ENCODE measurements around the gene FGF7.
"Not testable (repeated sequence)": the region's sequence is repeated elsewhere in the genome, so short reads cannot be mapped to it uniquely, and the experiment has no call there.

The FGF7 gene

DNA sequence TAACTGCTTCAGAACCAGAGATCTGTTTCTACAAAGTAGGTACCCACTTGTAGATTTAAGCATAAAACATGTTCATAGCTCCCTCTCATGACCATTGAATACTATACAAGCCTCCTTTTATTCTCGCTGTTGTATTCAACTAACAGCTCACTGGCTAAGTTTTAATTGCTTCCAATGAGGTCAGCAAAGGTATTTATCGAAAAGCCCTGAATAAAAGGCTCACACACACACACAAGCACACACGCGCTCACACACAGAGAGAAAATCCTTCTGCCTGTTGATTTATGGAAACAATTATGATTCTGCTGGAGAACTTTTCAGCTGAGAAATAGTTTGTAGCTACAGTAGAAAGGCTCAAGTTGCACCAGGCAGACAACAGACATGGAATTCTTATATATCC lies at the start of gene FGF7:
TSS of gene FGF7 (plus strand) at position 222 of the 400 bp plus-strand sequence. CDS start 1,056 bp downstream, outside the sequence.
- FAIRE-seq: no peak
- DNase-seq (ENCODE audit: insufficient read length, low spot score): no peak

GRCh38 chr15:49379996-49380395 lies 43.0 kb upstream of the FGF7 start:
- FAIRE-seq (no peak), DNase-seq (ENCODE audit: insufficient read length, low spot score) (no peak)

DNA sequence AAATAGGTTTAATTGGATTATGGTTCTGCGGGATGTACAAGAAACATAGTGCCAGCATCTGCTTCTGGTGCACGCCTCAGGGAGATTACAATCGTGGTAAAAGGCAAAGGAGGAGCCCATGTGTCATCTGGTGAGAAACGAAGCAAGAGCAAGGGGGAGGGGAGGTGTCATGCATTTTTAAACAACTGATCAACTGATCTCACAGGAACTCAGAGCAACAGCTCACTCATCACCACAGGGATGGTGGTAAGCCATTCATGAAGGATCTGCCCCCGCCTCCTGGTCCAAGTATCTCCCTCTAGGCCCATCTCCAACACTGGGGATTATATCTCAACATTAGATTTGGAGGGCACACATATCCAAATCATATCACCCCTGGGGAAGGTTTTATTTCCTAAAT lies 42.1 kb upstream of the FGF7 start:
- FAIRE-seq: no peak
- DNase-seq (ENCODE audit: insufficient read length, low spot score): no peak

DNA sequence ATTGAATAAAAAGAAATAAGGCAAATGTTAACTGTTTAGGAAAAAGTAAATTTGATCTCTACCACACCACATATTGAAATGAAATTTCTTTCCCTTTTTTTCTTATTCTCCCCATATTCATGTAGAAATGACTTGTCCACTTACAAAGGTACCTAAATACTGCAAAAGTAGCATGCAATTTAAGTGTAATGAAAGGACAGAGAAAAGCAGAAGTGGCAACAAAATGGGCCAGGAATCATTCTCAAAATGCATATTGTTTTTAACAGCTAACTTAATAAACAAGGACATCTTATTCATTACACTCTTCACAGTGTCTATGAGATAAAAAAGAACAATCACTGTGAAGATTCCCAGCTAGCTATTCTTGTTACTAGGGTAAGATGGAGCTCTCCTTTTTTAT lies 40.6 kb upstream of the FGF7 start:
- DNase-seq (ENCODE audit: insufficient read length, low spot score) (no peak), FAIRE-seq (no peak)

GRCh38 chr15:49383266-49383665 lies 39.8 kb upstream of the FGF7 start:
- no peak for FAIRE-seq

DNA sequence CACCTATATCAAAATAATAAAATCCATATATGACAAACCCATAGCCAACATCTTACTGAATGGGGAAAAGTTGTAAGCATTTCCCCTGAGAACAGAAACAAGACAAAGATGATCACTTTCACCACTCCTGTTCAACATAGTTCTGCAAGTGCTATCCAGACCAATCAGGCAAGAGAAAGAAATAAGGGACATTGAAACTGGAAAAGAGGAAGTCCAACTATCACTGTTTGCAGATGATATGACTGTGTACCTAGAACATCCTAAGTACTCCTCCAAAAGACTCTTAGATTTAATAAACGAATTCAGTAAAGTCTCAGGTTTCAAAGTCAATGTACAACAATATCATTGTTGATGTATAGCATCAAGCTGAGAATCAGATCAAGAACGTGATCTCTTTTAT lies 35.6 kb upstream of the FGF7 start:
- no peak for DNase-seq (ENCODE audit: insufficient read length, low spot score)

More at GRCh38 chr15:49383266-49383665, 39.8 kb upstream of the FGF7 start:
- DNase-seq (ENCODE audit: insufficient read length, low spot score): no peak

DNA sequence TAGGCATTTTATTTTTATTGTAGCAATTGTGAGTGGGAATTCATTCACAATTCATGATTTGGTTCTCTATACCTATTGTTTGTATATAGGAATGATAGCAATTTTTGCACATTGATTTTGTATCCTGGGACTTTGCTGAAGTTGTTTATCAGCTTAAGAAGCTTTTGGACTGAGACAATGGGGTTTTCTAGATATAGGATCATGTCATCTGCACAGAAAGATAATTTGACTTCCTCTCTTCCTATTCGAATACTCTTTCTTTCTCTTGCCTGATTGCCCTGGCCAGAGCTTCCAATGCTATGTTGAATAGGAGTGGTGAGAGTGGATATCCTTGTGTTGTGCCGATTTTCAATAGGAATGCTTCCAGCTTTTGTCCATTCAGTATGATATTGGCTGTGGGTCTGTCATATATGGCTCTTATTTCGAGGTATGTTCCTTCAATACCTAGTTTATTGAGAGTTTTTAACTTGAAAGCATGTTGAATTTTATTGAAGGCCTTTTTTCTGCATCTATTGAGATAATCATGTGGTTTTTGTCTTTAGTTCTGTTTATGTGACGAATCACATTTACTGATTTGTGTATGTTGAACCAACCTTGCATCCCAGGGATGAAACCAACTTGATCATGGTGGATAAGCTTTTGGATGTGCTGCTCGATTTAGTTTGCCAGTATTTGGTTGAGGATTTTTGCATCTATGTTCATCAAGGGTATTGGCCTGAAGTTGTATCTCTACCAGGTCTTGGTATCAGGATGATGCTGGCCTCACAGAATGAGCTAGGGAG lies 20.3 kb upstream of the FGF7 start:
- FAIRE-seq; DNase-seq (ENCODE audit: insufficient read length, low spot score): not testable (repeated sequence)

More for the DNA sequence above, 35.6 kb upstream of the FGF7 start:
- FAIRE-seq: no peak

- DNase-seq (ENCODE audit: insufficient read length, low spot score): no peak
- FAIRE-seq: no peak
These were observed 16.5 kb upstream of the FGF7 start for GRCh38 chr15:49406352-49407118.

DNA sequence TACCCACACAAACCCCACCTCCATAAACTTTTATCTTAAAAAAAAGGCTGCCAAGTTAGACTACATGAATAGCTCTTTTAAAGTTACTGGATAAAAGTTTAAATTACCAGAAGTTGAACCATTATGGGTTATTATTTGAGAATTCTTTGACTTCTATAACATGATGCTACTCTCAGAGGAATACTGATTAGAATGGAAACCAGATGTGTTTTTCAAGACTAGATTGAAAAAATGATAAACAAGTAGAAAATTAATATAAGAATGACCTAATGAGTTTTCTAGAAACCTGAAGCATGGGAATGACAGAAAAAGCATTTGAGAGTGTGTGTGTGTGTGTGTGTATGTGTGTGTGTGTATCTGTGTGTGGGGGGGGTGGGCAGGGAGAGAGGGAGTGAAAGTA lies 12.4 kb upstream of the FGF7 start:
- FAIRE-seq (no peak), DNase-seq (ENCODE audit: insufficient read length, low spot score) (no peak)

GRCh38 chr15:49412797-49413196 lies 10.2 kb upstream of the FGF7 start:
- DNase-seq (ENCODE audit: insufficient read length, low spot score) (no peak), FAIRE-seq (no peak)

GRCh38 chr15:49415149-49415548 lies 7.9 kb upstream of the FGF7 start:
- FAIRE-seq (no peak), DNase-seq (ENCODE audit: insufficient read length, low spot score) (no peak)

- FAIRE-seq (no peak), DNase-seq (ENCODE audit: insufficient read length, low spot score) (no peak)
These were observed 7.4 kb upstream of the FGF7 start for GRCh38 chr15:49415638-49416037.

DNA sequence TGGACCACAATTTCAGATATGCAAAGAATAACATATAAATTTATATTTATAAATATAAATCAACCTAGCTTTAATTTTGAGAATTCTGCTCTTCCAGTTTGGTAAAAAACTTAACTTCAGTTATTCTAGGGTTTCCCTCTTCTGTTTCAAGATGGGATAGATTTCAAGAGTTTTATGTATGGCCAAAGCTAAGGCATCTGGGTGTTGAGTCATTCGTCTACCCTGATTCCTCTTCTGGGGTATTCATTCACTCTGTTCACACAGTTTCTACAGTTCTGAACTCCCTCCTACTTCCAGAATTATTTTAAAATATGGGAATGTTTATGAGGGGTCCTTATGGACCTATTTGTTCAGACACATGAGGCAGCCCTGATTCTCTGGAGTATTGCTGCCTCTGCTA lies 4.2 kb upstream of the FGF7 start:
- DNase-seq (ENCODE audit: insufficient read length, low spot score) (no peak), FAIRE-seq (no peak)

DNA sequence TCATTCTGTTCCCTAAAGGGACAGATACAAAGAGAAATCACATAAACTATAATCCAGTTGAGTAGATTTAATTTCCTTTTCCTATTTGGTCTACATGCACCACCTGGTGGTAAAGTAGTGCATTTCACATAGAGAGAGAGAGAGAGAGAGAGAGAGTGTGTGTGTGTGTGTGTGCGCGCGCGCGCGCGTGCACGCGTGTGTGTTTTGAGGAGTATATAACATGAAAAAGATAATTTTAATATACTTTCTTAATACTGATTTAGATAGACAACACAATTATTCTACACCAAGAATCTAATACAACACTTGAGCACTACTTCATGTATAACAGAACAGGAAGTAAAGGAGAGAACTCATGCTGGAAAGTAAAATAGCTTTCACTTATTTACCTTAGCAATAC lies 1.1 kb upstream of the FGF7 start:
- peak; percentile 68 for FAIRE-seq
- DNase-seq (ENCODE audit: insufficient read length, low spot score): no peak

- DNase-seq (ENCODE audit: insufficient read length, low spot score) (no peak), FAIRE-seq (no peak)
These were observed 984 bp downstream of the FGF7 start for GRCh38 chr15:49423901-49424550.

GRCh38 chr15:49424954-49425353 lies 1.9 kb downstream of the FGF7 start:
- FAIRE-seq (no peak), DNase-seq (ENCODE audit: insufficient read length, low spot score) (no peak)

- no peak for FAIRE-seq
- no peak for DNase-seq (ENCODE audit: insufficient read length, low spot score)
These were observed 4.3 kb downstream of the FGF7 start for GRCh38 chr15:49427372-49427771.

DNA sequence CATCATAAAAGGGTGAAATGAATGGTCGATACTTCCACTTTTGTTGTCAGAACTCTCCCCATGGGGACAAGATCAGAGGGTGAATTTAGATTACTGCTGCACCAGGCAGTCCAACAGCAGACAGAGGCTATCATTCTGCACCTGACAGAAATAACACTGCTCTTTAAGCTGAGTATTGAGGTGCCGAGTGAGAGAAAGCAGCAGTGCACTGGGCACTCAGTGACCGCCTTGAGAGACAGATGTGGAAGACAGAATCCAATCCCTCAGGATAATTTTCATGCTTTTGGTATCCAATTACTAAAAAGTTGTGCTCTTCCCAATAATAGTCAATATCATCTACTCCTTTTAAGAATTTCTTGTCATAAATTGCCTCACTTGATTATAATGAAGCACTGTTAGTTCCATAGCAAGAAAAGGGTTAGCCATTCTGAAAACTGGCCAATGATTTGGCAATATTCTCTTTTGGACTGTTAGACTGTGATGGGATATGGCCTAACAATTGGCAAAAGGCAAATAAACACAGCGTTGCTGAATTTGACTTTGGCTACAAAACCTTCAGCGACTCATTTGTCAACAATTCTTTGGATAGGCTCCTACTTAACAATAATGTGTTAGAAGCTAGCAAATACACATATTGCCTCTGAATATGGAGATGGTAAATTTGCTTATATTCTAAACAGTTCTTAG lies 5.5 kb downstream of the FGF7 start:
- FAIRE-seq (no peak), DNase-seq (ENCODE audit: insufficient read length, low spot score) (no peak)

DNA sequence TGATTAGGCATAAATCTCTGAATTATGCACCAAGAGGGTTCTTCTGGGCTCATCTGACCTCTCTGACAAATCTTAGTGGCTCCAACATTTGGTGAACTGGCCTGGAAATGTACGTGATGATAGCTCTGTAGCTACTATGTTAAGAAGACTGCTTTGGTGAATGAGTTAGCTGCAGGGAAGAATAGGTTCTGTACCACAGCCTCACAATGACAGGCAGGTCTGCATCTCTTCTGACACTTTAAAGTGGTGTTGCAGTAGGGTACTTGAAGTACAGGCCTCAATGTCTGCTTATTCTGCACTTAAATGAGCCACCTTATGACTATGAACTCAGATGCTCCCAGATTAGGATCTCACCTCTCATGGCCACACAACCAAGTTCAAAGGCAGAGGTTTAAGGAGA lies 7.0 kb downstream of the FGF7 start:
- DNase-seq (ENCODE audit: insufficient read length, low spot score) (no peak), FAIRE-seq (no peak)

GRCh38 chr15:49435174-49435573 lies 12.1 kb downstream of the FGF7 start:
- FAIRE-seq: no peak
- no peak for DNase-seq (ENCODE audit: insufficient read length, low spot score)

GRCh38 chr15:49436751-49437150 lies 13.7 kb downstream of the FGF7 start:
- DNase-seq (ENCODE audit: insufficient read length, low spot score) (no peak), FAIRE-seq (no peak)

Measured in GM19239 (cell line).